ENCODE results near the gene BICRAL.
"Not testable (repeated sequence)": the region's sequence is repeated elsewhere in the genome, so short reads cannot be mapped to it uniquely, and the experiment has no call there.

DNA sequence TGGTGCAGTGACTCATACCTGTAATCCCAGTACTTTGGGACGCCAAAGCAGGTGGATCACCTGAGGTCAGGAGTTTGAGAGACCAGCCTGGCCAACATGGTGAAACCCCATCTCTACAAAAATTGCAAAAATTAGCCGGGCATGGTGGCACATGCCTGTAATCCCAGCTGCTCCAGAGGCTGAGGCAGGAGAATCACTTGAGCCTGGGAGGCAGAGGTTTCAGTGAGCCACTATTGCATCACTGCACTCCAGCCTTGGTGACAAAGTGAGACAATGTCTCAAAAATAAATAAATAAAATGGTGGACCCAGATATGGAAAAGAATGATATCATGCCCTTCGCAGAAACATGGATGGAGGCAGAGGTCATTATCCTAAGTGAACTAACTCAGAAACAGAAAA lies 15.8 kb downstream of the BICRAL start:
- TF ChIP-seq, protein P1, sequence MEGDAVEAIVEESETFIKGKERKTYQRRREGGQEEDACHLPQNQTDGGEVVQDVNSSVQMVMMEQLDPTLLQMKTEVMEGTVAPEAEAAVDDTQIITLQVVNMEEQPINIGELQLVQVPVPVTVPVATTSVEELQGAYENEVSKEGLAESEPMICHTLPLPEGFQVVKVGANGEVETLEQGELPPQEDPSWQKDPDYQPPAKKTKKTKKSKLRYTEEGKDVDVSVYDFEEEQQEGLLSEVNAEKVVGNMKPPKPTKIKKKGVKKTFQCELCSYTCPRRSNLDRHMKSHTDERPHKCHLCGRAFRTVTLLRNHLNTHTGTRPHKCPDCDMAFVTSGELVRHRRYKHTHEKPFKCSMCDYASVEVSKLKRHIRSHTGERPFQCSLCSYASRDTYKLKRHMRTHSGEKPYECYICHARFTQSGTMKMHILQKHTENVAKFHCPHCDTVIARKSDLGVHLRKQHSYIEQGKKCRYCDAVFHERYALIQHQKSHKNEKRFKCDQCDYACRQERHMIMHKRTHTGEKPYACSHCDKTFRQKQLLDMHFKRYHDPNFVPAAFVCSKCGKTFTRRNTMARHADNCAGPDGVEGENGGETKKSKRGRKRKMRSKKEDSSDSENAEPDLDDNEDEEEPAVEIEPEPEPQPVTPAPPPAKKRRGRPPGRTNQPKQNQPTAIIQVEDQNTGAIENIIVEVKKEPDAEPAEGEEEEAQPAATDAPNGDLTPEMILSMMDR (IDR thresholded peaks at IDR 0.05): not testable (repeated sequence)
- TF ChIP-seq POLR2AphosphoS5, POLR2A (IDR thresholded peaks at IDR 0.05): not testable (repeated sequence)

Measured in stomach (tissue), 4 donors.